Dermis microvascular lymphatic vessel endothelial cell (primary cell): ENCODE measurements around the gene TRIM7. TPM values are rescaled to one million over a fixed set of nuclear protein-coding genes. Genes with fewer than 3 reads are reported as not detected.
"Not testable (repeated sequence)": the region's sequence is repeated elsewhere in the genome, so short reads cannot be mapped to it uniquely, and the experiment has no call there.

Experiments
- DNase-seq, 2 donors: peaks; one replicate each; pipeline versions ENCODE4 v3.0.0 to v3.0.0-alpha.2; 2010; ENCODE audit warnings: low read depth in 2 of 2
- total RNA-seq: library from RNA; depleted of rRNA; stranded (reverse); fragments of >200 nt; gene quantifications from 2 replicates; pipeline ENCODE4 v1.2.1, GENCODE V29; 2014

The TRIM7 gene
- total RNA-seq, 1 donor from 2014 or later = 7.6 TPM

DNA sequence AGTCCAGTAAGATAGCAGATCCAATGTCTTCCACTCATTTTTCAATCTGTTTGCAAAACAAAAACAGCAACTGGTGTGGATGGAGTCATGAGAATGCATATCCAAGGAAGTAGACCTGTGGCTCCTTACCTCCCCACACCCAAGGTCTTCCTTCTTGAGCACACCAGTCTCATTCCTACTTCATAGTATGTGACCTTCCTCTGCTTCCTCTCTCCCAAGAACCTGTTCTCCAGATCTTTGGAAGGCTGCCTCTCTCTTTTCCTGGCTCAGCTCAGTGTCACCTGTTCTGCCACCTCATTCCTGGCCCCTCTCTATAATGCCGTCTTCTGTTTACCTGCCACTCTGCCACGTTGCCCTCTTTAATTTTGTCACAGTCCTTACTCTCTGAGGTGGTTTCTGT is 7.9 kb upstream of the TRIM7 start:
- DNase-seq = no peak

DNA sequence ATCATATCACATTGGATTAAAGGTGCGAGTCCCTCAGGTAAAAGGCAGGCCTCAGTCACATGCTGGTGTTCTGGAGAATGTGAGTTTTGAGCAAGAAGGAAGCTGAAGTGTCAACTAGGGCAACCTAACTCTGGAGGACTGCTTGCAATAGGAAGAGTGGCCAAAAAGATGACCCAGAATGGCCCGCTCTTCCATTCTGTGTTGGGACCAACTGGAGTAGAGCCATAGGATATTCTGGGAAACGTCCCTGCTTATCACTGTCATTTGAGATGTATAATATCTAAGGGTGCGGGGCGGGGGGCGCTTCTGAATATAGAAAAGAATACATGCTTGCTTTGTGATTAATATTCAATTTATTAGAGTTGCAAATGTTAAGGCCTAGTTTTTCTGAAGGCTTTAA is 7.1 kb upstream of the TRIM7 start:
- DNase-seq = no peak

DNA sequence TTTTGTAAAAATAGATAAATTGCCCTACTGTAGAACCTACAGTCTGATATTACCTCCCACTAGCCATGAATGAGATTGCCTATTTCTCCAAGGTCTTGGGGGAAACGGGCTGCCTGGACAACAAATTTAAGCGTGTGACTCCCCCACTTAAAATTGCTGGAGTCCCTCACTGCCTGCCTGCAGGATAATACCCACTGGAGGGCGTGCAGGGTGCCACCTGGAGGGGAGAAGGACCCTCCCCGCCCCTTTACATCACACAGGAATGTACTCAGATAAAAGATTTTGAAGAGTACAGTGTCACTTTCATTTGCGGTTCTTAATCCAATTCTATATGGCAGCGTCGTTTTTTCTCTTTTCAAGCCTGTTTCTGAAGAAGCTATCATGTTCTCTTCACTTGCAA is 6.2 kb upstream of the TRIM7 start:
- DNase-seq = no peak

DNA sequence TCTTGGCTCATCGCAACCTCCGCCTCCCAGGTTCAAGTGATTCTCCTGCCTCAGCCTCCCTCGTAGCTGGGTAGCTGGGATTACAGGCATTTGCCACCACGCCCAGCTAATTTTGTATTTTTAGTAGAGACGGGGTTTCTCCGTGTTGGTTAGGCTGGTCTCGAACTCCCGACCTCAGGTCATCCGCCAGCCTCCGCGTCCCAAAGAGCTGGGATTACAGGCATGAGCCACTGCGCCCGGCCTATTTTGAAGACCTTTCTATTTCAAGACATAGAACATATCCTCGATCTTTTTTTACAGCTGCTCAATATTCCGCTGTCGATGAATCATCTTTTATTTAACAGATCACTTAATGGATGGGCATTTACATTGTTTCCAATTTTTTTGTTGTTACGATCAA is 5.7 kb upstream of the TRIM7 start:
- DNase-seq = not testable (repeated sequence)

DNA sequence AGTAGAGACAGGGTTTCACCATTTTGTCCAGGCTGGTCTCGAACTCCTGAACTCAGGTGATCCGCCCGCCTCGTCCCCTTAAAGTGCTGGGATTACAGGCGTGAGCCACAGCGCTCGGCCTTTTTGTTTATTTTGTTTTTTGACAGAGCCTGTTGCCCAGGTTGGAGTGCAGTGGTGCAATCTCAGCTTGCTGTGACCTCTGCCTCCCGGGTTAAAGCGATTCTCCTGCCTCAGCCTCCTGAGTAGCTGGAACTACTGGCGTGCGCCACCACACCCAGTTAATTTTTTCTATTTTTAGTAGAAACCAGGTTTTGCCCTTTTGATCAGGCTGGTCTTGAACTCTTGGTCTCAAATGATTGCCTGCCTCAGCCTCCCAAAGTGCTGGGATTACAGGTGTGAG is 5.2 kb upstream of the TRIM7 start:
- DNase-seq = not testable (repeated sequence)

DNA sequence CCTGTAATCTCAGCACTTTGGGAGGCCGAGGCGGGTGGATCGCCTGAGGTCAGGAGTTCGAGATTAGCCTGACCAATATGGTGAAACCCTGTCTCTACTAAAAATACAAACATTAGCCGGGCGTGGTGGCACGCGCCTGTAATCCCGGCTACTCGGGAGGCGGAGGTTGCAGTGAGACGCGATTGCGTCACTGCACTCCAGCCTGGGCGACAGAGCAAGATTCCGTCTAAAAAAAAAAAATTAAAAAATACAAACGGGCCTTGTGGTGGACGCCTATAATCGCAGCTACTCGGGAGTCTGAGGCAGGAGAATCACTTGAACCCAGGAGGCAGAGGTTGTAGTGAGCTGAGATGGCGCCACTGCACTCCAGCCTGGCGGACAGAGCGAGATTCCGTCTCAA is 4.0 kb upstream of the TRIM7 start:
- DNase-seq = not testable (repeated sequence)

DNA sequence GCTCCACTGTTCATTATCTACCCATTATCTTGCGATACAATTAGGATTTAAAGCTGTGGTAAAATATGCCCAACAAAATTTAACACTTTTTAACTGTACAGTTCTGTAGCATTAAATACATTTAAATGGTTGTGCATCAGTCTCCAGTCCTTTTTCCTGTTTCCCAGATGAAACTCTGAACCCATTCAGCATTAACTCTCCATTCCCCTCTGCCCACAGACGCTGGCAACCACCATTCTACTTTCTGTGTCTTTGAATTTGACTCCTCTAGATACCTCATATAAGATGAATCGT is 2.9 kb upstream of the TRIM7 start:
- no peak for DNase-seq

DNA sequence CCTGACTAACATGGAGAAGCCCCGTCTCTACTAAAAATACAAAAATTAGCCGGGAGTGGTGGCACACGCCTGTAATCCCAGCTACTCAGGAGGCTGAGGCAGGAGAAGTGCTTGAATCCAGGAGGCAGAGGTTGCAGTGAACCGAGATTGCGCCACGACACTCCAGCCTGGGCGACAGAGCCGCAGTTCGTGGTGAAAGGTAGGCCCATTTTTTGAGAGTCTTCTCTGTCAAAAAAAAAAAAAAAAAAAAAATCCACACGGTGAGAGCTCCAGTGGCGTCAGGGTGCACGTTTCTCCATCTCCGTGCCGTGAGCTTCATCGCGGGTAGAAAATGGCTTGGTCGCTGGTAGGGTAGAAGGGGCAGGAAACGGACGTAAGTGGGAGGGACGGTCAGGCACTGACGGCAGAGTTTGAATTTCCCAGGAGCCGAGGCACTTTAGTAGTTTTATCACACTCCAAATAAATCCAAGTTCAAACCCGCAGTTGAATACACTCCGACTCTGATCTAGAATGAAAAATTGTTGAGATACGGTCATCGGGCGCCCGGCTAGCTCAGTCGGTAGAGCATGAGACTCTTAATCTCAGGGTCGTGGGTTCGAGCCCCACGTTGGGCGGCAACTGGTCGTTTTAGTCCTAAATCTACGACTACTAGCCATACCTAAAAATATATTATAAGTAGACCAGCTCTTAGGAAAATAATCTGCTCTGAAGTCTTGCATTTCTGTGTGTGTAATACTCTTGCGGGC is 2.4 kb upstream of the TRIM7 start:
- peak; percentile 86 to 91 for DNase-seq

DNA sequence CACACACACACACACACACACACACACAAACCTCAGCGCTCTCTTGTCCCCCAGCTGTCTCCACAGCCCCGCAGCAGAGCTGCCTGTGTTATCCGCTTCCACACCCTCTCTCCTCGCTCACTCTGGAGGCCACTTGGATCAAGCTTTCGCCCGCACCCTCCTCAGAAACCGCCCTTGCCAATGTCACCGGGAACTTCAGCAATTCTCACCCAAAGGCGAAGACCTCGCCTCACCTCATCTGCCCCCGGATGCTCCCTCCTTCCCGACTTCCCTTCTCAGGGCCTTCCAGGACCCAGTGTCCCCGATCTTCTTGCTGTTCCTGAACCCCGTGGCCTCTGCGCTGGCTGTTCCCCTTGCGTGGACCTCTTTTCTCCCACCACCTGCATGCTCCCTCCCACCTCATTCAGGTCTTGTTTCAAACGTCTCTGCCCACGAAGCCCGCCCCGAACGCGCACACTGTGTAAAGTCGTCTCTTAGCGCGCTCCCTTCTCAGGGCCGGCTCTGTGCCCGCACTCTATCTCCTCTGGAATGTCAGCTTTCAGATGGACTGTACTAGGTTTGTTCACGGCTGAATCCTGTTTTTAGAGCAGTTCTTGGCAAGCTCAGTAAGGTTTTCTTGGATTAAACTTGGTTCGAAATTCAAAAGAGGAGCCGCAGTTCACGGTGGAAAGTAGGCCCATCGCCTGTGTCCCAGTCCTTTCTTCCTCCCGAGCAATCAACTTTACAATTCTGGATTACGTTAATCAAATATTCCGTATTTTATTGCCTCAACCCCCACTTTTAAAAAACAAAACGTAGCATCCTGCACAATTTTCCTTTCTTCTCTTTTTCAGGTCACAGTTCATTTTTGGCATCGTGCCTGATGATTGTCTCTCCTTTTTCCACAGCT is 1.0 kb upstream of the TRIM7 start:
- DNase-seq = peak in 1 of 2 donors; percentile 16

DNA sequence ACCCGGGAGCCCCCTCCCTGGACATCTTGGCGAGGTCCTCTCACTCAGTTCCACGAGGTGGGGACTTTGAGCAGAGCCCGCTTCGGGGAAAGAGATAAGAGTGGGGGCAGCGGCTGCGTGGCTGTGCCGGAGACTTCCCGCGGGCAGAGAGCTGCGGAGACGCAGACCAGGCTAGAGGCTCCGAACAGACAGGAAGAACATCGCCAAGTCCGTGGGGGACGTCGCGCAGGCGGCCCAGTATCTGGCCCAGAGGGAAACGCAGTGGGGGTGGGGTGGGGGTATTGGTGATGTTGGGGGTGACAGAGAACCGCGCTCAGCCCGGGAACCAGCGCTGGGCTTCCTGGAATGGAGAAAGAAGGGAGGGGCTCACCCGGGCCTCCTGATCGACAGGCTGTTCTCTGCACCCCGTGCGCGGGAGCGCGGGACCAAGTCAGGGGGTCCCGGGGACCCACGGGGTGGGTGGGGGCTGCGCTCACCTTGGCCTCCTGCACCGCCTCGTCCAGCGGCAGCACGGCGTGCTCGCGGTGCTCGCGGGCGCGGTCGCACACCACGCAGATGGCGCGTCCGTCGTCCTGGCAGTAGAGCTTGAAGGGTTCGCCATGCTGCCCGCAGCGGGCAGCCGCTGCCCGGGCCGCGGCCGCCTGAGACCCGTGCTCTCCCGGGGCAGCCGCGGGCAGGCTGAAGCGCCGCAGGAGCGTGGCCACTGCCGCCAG is 727 bp downstream of the TRIM7 start:
- peak in 1 of 2 donors; percentile 68 for DNase-seq

DNA sequence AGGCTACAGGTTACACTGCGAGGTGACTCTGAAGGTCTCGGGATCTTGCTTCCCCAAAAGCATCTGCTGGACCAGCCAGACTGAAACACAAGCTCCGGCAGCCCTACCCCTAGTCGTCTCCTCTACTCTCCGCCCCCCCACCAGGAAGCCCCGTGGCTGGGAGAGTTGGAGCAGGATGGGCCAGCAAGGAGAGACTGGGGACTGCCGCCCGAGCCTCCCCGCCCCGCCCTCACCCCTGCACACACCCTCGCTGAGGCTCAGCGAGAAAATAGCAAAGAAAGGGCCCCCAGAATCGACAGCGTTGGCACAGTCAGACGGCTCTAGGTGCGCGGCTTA is 1.3 kb downstream of the TRIM7 start:
- no peak for DNase-seq

DNA sequence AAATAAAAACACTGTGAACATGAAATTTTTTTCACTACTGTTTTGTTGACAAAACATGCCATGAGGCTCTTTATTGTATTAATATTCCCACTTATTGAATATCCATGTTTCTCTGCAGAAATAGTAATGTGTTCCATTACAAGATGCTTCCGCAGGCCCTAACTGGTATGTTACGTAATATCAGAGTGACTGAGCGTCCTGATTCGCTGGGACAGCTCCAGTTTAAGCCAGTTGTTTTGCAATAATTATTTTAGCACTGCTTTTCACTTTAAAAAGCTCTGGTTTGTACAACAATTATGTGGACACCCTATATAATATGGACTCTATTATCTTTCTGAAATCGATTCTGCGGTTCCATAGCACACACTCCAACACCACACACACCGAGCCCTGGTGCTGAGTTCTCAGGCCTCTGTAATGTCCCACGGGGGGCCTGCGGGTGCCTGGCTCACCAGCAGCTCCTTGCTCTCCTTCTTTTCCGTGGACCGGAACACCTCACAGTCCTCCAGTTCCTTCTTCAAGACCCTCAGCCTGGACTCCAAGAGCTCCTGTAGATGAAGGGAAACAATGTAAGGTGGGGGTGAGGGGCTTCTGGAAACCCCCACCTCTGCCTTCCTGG is 1.8 kb downstream of the TRIM7 start:
- no peak for DNase-seq

DNA sequence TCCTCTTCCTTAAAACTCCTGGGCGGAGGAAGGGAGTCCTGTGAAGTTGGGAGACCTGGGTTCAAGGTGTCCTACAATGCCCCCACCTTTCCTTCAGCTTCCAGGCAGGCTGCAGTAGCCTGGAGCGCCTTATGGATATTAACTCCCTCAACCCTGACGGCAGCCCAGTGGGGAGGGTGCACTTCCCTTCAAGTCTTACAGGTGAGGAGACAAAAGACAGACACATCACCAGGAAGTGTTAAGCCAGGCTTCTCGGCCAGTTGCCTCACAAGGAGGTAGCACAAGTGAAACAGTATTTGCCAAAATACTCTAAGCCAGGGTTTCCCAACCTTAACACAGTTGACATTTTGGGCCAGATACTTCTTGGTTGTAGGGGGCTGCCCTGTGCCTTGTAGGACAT is 4.2 kb downstream of the TRIM7 start:
- no peak for DNase-seq

DNA sequence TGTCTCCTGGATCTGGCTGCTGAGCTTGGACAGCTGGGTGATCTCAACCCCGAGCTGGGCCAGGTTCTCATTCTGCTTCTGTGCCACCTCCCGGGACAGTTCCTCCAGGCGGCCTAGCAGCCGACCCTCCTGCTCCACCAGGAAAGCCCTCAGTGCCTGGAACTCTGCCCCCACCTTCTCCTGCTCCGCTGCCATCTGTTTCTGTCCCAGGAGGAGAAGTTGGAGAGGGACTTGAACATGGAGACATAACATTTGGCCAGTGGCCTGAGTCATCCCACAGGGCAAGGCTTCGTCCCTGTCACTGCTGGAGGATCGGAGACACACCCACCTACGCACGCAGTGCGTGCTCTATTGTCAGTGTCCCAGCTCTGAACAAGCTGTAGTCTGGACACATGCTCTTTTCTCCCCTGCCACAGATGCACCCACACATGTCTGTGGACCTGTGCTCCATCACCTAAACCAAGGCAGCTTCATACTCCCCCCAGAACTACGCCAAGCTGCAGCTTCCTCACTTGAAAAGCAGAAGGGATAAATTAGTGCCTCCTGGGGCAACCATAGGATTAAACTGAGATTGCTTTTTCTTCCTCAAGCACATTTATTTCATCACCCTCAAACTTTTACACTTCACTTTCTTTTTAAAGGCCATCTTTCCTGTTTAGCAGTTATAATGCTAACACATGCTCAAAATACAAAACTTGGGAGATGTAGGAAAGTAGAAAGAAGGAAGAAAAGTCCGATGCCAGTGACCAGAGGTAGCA is 4.9 kb downstream of the TRIM7 start:
- DNase-seq = no peak

DNA sequence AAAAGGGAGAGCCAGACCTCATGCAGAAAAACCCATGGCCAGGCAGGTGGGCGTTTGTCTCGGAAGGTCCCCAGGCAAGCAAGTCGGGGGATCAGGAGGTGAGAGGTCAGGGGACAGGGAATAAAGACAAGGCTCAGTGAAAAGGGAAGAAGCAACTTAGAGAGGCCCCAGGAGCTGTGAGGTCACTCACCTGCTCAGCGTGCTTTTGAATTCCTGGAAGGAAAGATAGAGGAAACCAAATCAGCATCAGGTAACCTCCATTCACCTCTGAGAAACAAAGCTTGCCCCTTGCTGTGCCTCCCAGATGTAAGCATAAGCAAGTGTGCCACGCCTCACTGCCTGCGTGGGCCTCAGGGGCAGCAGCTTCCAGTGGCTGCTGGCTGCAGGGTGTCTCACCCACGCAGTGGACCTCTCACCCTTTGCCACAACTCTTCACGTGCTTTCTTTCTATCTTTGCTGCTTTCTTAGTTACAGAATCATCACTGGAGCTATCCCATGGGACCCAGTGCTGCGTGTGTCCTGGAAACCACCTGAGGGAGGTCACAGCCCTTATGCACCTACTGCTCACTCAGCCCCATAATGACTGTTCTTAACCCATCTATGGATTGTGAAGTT is 6.0 kb downstream of the TRIM7 start:
- DNase-seq = no peak

DNA sequence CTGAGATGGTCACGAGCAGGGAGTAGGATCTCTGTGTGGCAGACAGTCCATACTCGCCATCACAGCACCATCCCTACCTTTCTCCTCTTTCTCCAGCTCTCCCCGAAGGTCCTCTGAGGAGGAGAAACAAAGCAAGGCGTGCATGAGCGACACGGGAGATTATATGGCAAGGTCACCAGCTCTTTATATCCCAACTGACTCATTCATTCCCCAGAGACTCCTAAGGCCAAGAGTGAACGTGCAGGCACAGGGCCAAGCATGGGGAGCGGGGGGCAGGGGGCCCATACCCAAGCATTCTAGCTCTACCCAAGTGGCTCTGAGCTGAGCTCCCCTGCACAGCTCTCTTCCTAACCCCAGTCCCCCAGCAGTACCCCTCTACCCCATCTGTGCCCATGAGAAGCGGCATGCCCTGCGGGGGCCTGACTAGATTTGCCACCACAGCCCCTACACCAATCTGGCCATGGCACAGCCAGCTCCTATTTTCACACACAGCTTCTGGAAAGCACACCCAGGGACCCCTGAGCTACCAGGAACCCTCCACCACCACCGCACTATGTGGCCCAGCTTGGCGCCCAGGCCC is 6.8 kb downstream of the TRIM7 start:
- no peak for DNase-seq

DNA sequence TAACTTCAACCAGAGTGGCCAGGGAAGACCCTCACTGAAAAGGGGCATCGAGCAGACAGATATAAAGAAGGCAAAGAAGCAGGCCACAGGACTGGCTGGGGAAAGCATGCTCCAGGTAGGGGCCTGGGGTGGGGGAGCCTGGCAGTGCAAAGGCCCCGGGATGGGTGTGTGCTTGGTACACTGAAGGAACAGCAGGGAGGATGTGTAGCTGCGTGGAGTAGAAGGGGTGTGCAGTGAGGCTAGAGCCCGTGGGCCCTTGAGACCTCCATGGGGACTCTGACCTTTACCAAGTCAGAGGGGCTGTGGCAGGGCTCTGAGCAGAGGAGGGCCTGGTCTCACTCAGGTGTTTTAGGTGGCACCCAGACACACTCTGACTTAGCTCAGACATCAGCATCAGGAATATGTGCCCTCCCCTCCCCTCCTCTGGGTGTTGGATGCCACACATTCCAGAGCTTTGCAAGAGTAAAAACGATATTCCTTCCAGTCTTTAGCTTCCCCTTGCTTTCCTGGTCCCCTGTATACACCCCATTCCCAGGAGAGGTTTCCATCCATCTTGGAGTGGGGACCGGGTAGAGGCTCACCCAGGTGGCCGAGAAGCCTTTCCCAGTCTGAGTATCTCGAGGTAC is 7.6 kb downstream of the TRIM7 start:
- no peak for DNase-seq

DNA sequence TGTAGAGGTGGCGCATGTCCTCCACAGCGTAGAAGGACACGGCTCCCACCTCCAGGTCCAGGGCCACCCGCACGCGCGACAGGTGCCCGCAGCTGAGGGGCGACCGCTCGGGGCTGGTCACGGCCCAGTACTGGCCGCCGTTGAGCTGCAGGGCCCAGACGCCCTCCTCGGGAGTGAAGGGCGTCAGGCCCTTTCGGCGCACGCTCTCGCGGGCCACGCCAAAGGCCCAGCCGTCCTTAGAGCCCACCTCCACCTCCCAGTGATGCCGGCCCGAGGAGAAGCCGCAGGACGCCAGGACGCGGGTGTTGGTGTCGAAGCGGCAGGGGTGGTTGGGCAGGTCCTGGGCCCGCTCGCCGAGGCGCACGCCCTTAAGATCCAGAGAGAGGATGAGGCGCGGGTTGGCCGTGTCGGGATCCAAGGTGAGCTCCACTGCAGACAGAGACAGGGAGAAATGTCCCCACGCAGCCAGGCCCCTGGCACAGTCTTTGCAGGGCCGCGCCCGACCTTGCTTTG is 9.7 kb downstream of the TRIM7 start:
- DNase-seq = no peak

DNA sequence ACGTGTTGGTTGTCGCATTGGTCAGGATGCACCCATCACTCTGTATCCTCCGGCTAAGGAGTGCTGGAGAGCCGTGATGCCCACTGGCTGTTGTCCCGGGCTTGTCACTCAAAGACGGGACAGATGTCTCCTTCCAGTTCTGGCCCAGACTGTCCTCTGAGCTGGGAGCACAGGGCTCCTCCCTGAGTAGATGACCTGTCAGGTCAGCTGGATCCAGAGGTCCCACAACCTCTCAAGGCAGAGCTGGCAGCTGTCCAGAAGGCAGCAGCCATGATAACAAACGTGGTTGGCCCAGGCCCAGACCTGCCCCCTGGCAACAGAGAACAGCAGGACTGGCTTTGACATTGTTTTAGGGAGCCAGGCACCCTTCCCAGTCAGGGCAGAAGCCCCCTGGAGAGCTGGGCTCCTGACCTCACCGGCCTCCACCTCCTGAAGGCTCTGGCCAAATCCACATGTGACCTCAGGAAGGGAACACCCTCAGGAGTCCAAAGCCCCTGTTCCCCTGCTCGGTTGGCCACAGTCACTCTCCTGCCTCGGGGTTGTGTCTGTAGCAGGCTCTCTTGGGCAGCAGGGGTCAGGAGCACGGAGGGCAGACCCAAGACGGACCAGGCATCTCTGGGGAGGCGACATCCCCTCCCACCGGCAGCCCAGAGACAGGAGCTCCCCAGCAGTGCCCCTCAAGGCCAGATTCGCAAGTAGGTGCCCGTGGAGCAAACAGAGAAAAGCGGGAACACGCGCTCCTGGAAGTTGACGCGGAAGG is 10.3 kb downstream of the TRIM7 start:
- DNase-seq = no peak
